Nephron progenitor cell (in vitro differentiated cells): Measurements from ENCODE around the gene AFDN.
A peak's percentile ranks its signal among the peaks of the same experiment; 100 is the strongest.

Source experiments
- DNase-seq: peaks from one replicate; pipeline ENCODE4 v3.0.0; 2021
- H3K27ac Mint-ChIP-seq: 2 replicates; pipeline ENCODE4 v1.8.0; 2021; ENCODE audit warnings: mild to moderate bottlenecking, moderate library complexity, mixed read lengths
- H3K27me3 Mint-ChIP-seq: 2 replicates; pipeline ENCODE4 v1.8.0; 2021; ENCODE audit warnings: mild to moderate bottlenecking, low read depth, mixed read lengths; ENCODE audit not compliant: poor library complexity
- H3K36me3 Mint-ChIP-seq: 2 replicates; pipeline ENCODE4 v1.8.0; 2021; ENCODE audit warnings: low read depth, mixed read lengths
- H3K4me1 Mint-ChIP-seq: 2 replicates; pipeline ENCODE4 v1.8.0; 2021; ENCODE audit warnings: mixed read lengths
- H3K4me3 Mint-ChIP-seq: 2 replicates; pipeline ENCODE4 v1.8.0; 2021; ENCODE audit warnings: mild to moderate bottlenecking, moderate library complexity, mixed read lengths
- H3K9me3 Mint-ChIP-seq: 2 replicates; pipeline ENCODE4 v1.8.0; 2021; ENCODE audit warnings: mild to moderate bottlenecking, moderate library complexity, mixed read lengths
- CTCF ChIP-seq: fragments of 200-600 bp; sonication (generic); IDR thresholded peaks from 2 replicates; pipeline ENCODE4 v1.5.0; 2021; ENCODE audit warnings: antibody characterized with exemption

AFDN gene

GRCh38 chr6:167928111-167928510 lies 101.4 kb downstream of the AFDN start:
- TF ChIP-seq CTCF = no peak
- no peaks in the 10 kb centered on the region for H3K27me3 Mint-ChIP-seq
- H3K4me3 Mint-ChIP-seq = no peak overlapping the region
- no peak overlapping the region for H3K27ac Mint-ChIP-seq
- H3K36me3 Mint-ChIP-seq = peaks cover 65% of the 10 kb centered on the region
- DNase-seq = no peak
- H3K9me3 Mint-ChIP-seq = no peaks in the 10 kb centered on the region
- peaks cover 20% of the 10 kb centered on the region for H3K4me1 Mint-ChIP-seq

- Mint-ChIP-seq H3K27ac (no peak overlapping the region), H3K4me3 (no peak overlapping the region), H3K9me3 (no peaks in the 10 kb centered on the region)
These were observed 103.6 kb downstream of the AFDN start for GRCh38 chr6:167930295-167930694.

GRCh38 chr6:167932468-167933276 lies 106.0 kb downstream of the AFDN start:
- H3K27ac Mint-ChIP-seq = peak overlapping the region; percentile 37
- H3K4me1 Mint-ChIP-seq = peaks cover 30% of the 10 kb centered on the region
- H3K27me3 Mint-ChIP-seq = no peaks in the 10 kb centered on the region
- no peaks in the 10 kb centered on the region for H3K9me3 Mint-ChIP-seq
- TF ChIP-seq CTCF = no peak
- no peak overlapping the region for H3K4me3 Mint-ChIP-seq
- DNase-seq = no peak
- peaks cover 48% of the 10 kb centered on the region for H3K36me3 Mint-ChIP-seq

More at GRCh38 chr6:167930295-167930694, 103.6 kb downstream of the AFDN start:
- DNase-seq = no peak
- Mint-ChIP-seq H3K4me1 (peaks cover 30% of the 10 kb centered on the region), H3K36me3 (peaks cover 49% of the 10 kb centered on the region), H3K27me3 (no peaks in the 10 kb centered on the region)
- TF ChIP-seq CTCF = no peak

GRCh38 chr6:167933290-167933689 lies 106.6 kb downstream of the AFDN start:
- Mint-ChIP-seq H3K27ac (no peak overlapping the region), H3K4me3 (no peak overlapping the region), H3K27me3 (no peaks in the 10 kb centered on the region), H3K9me3 (no peaks in the 10 kb centered on the region), H3K4me1 (peaks cover 30% of the 10 kb centered on the region), H3K36me3 (peaks cover 54% of the 10 kb centered on the region)
- no peak for DNase-seq
- no peak for TF ChIP-seq CTCF

GRCh38 chr6:167933847-167934246 lies 107.1 kb downstream of the AFDN start:
- no peak for TF ChIP-seq CTCF
- Mint-ChIP-seq H3K36me3 (peaks cover 55% of the 10 kb centered on the region), H3K27ac (peak overlapping the region; percentile 31), H3K4me1 (peaks cover 30% of the 10 kb centered on the region), H3K9me3 (no peaks in the 10 kb centered on the region), H3K27me3 (no peaks in the 10 kb centered on the region), H3K4me3 (no peak overlapping the region)
- no peak for DNase-seq

GRCh38 chr6:167934426-167934864 lies 107.7 kb downstream of the AFDN start:
- Mint-ChIP-seq H3K27me3 (no peaks in the 10 kb centered on the region), H3K36me3 (peaks cover 58% of the 10 kb centered on the region), H3K9me3 (no peaks in the 10 kb centered on the region), H3K4me1 (peaks cover 30% of the 10 kb centered on the region), H3K27ac (peak overlapping the region; percentile 31), H3K4me3 (no peak overlapping the region)
- no peak for TF ChIP-seq CTCF
- peak; percentile 11 for DNase-seq
